Spinal cord (tissue), 10 donors: ENCODE data around the gene PPP6R1. TPM values are rescaled to one million over a fixed set of nuclear protein-coding genes. Genes with fewer than 3 reads are reported as not detected.

Source experiments
- DNase-seq, 6 donors: peaks; one replicate each; pipeline versions ENCODE4 v3.0.0 to v3.0.0-alpha.2; 2013 to 2015; ENCODE audit warnings: low spot score in 6 of 6, low read depth in 4 of 6
- H3K27ac ChIP-seq: one replicate; pipeline ENCODE4 v1.5.1; 2013; ENCODE audit warnings: low read depth, low read length, control low read depth
- H3K27me3 ChIP-seq: one replicate; pipeline ENCODE4 v1.6.1; 2013; ENCODE audit warnings: low read length; ENCODE audit not compliant: control insufficient read depth, insufficient read depth
- H3K36me3 ChIP-seq: one replicate; pipeline ENCODE4 v1.6.1; 2013; ENCODE audit warnings: low read length; ENCODE audit not compliant: control insufficient read depth, insufficient read depth
- H3K4me1 ChIP-seq: one replicate; pipeline ENCODE4 v1.6.1; 2013; ENCODE audit warnings: low read length; ENCODE audit not compliant: control insufficient read depth, insufficient read depth
- H3K4me3 ChIP-seq: one replicate; pipeline ENCODE4 v1.5.1; 2013; ENCODE audit warnings: low read depth, low read length, control low read depth
- H3K9me3 ChIP-seq: one replicate; pipeline ENCODE4 v1.6.1; 2013; ENCODE audit warnings: low read length; ENCODE audit not compliant: control insufficient read depth, insufficient read depth
- whole genome bisulfite sequencing: methylation state at CpG from one replicate; pipeline ENCODE4 v1.1.5; 2013; ENCODE audit warnings: missing lambda C conversion rate; ENCODE audit not compliant: insufficient coverage; 5-methylcytosine and 5-hydroxymethylcytosine counted together
- polyA plus RNA-seq, 2 donors: library from polyadenylated mRNA; unstranded; fragments of 120-200 nt; gene quantifications; one replicate each; pipeline ENCODE4 v1.2.1, GENCODE V29; 2013; ENCODE audit not compliant: insufficient read length in 2 of 2
- total RNA-seq, 2 donors: library from RNA; depleted of rRNA in 1 of 2; stranded (reverse); fragments of 120-200 nt in 1 of 2; fragments of >200 nt in 1 of 2; gene quantifications; one replicate each; pipeline versions ENCODE4 v1.2.3 to v1.2.4, GENCODE V29; 2013 to 2014
- donor health status: healthy.

The PPP6R1 gene
- total and polyA plus RNA-seq, 4 donors = 22.6 to 66.8 (median 41.4) TPM

- peaks cover 43% of the 10 kb centered on the region for H3K4me1 ChIP-seq
- H3K4me3 ChIP-seq = peak overlapping the region; percentile 52
- H3K27me3 ChIP-seq = no peaks in the 10 kb centered on the region
- no peaks in the 10 kb centered on the region for H3K9me3 ChIP-seq
- peak overlapping the region; percentile 95 for H3K27ac ChIP-seq
- peaks cover 28% of the 10 kb centered on the region for H3K36me3 ChIP-seq
- no peak for DNase-seq
- WGBS = 27% methylated on average over 28 of the region's 29 CpGs
Measured at GRCh38 chr19:55259540-55260210, 858 bp upstream of the PPP6R1 start.

- DNase-seq = peak in 2 of 6 donors; percentile 42 to 80
- Histone ChIP-seq H3K27me3 (no peaks in the 10 kb centered on the region), H3K36me3 (peaks cover 36% of the 10 kb centered on the region), H3K27ac (peak overlapping the region; percentile 95), H3K4me1 (peaks cover 46% of the 10 kb centered on the region), H3K4me3 (peak overlapping the region; percentile 83), H3K9me3 (no peaks in the 10 kb centered on the region)
- WGBS = 0% methylated on average over 53 of the region's 53 CpGs
Measured at GRCh38 chr19:55258476-55258827, 365 bp downstream of the PPP6R1 start.

GRCh38 chr19:55257461-55258420 lies 1.1 kb downstream of the PPP6R1 start:
- Histone ChIP-seq H3K36me3 (peaks cover 43% of the 10 kb centered on the region), H3K27ac (no peak overlapping the region), H3K4me1 (peaks cover 50% of the 10 kb centered on the region), H3K9me3 (no peaks in the 10 kb centered on the region), H3K27me3 (no peaks in the 10 kb centered on the region), H3K4me3 (peak overlapping the region; percentile 75)
- WGBS = 5% methylated on average over 50 of the region's 51 CpGs
- peak in 2 of 6 donors; percentile 16 to 29 for DNase-seq

GRCh38 chr19:55256562-55257460 lies 2.0 kb downstream of the PPP6R1 start:
- no peak for DNase-seq
- Histone ChIP-seq H3K9me3 (no peaks in the 10 kb centered on the region), H3K4me1 (peaks cover 50% of the 10 kb centered on the region), H3K27ac (no peak overlapping the region), H3K4me3 (peak overlapping the region; percentile 75), H3K27me3 (no peaks in the 10 kb centered on the region), H3K36me3 (peaks cover 42% of the 10 kb centered on the region)
- WGBS = 72% methylated on average over 13 of the region's 22 CpGs

- no peak for DNase-seq
- WGBS = 73% methylated on average over 17 of the region's 17 CpGs
- peaks cover 50% of the 10 kb centered on the region for H3K4me1 ChIP-seq
- no peak overlapping the region for H3K27ac ChIP-seq
- H3K36me3 ChIP-seq = peaks cover 47% of the 10 kb centered on the region
- no peaks in the 10 kb centered on the region for H3K27me3 ChIP-seq
- no peaks in the 10 kb centered on the region for H3K9me3 ChIP-seq
- no peak overlapping the region for H3K4me3 ChIP-seq
Measured at GRCh38 chr19:55255618-55256423, 3.0 kb downstream of the PPP6R1 start.

GRCh38 chr19:55254625-55254977 lies 4.2 kb downstream of the PPP6R1 start:
- no peak for DNase-seq
- Histone ChIP-seq H3K27me3 (no peaks in the 10 kb centered on the region), H3K27ac (no peak overlapping the region), H3K4me1 (peaks cover 44% of the 10 kb centered on the region), H3K9me3 (no peaks in the 10 kb centered on the region), H3K36me3 (peaks cover 60% of the 10 kb centered on the region), H3K4me3 (no peak overlapping the region)
- WGBS = 73% methylated on average over 6 of the region's 6 CpGs

- Histone ChIP-seq H3K27me3 (no peaks in the 10 kb centered on the region), H3K36me3 (peaks cover 62% of the 10 kb centered on the region), H3K4me1 (peaks cover 40% of the 10 kb centered on the region), H3K4me3 (no peak overlapping the region), H3K27ac (no peak overlapping the region), H3K9me3 (no peaks in the 10 kb centered on the region)
- DNase-seq = no peak
- WGBS = 68% methylated on average over 13 of the region's 23 CpGs
Measured at GRCh38 chr19:55253842-55254624, 4.8 kb downstream of the PPP6R1 start.

- no peak overlapping the region for H3K27ac ChIP-seq
- H3K4me1 ChIP-seq = peaks cover 39% of the 10 kb centered on the region
- DNase-seq = no peak
- no peak overlapping the region for H3K4me3 ChIP-seq
- 87% methylated on average over 16 of the region's 21 CpGs for WGBS
- H3K36me3 ChIP-seq = peaks cover 72% of the 10 kb centered on the region
- H3K27me3 ChIP-seq = no peaks in the 10 kb centered on the region
- H3K9me3 ChIP-seq = no peaks in the 10 kb centered on the region
Measured at GRCh38 chr19:55252760-55253663, 5.8 kb downstream of the PPP6R1 start.
